Mesenchymal stem cell (in vitro differentiated cells and primary cell): Measurements from ENCODE around the gene CDC42BPG.

Experiments used
- DNase-seq: peaks from one replicate; pipeline ENCODE4 v3.0.0-alpha.2; 2013
- H2AFZ ChIP-seq: one replicate; pipeline ENCODE4 v1.6.1; 2013; ENCODE audit warnings: low read depth, mild to moderate bottlenecking, control low read depth, inconsistent platforms, low read length, moderate library complexity
- H2AK5ac ChIP-seq: 2 replicates; pipeline ENCODE4 v1.6.1; 2013; ENCODE audit warnings: low read length, moderate library complexity, mild to moderate bottlenecking, inconsistent platforms; ENCODE audit not compliant: severe bottlenecking
- H2BK120ac ChIP-seq: one replicate; pipeline ENCODE4 v1.6.1; 2013; ENCODE audit warnings: low read depth, mild to moderate bottlenecking, inconsistent platforms, low read length, moderate library complexity
- H2BK12ac ChIP-seq, 2 experiments: one replicate each; pipeline ENCODE4 v1.6.1; 2013; ENCODE audit warnings: inconsistent platforms in 2 of 2, low read length in 2 of 2, mild to moderate bottlenecking in 2 of 2, moderate library complexity in 2 of 2, control low read depth in 1 of 2
- H2BK15ac ChIP-seq: one replicate; pipeline ENCODE4 v1.6.1; 2013; ENCODE audit warnings: mild to moderate bottlenecking, low read depth, inconsistent platforms; ENCODE audit not compliant: poor library complexity, severe bottlenecking
- H2BK5ac ChIP-seq: 2 replicates; pipeline ENCODE4 v1.6.1; 2013; ENCODE audit warnings: low read depth, mild to moderate bottlenecking, low read length, control low read depth, inconsistent platforms; ENCODE audit not compliant: poor library complexity, severe bottlenecking
- H3K14ac ChIP-seq, 2 experiments: one replicate each; pipeline ENCODE4 v1.6.1; 2013; ENCODE audit warnings: inconsistent platforms in 2 of 2, low read length in 2 of 2, control low read depth in 1 of 2, mild to moderate bottlenecking in 1 of 2, moderate library complexity in 1 of 2
- H3K18ac ChIP-seq, 2 experiments: one replicate each; pipeline ENCODE4 v1.6.1; 2013; ENCODE audit warnings: inconsistent platforms in 2 of 2, low read length in 2 of 2, control low read depth in 1 of 2, low read depth in 1 of 2, mild to moderate bottlenecking in 1 of 2
- H3K23ac ChIP-seq, 2 experiments: one replicate each; pipeline ENCODE4 v1.6.1; 2013; ENCODE audit warnings: inconsistent platforms in 2 of 2, low read length in 2 of 2, mild to moderate bottlenecking in 2 of 2, moderate library complexity in 2 of 2, control low read depth in 1 of 2
- H3K27ac ChIP-seq: 2 replicates; pipeline ENCODE4 v1.5.1; 2013; ENCODE audit warnings: mild to moderate bottlenecking, moderate library complexity, low read length, control low read depth, inconsistent platforms; ENCODE audit not compliant: poor library complexity, severe bottlenecking
- H3K27me3 ChIP-seq, 2 experiments: 2 replicates each; pipeline versions ENCODE4 v1.6.1 to v1.7.0; 2013; ENCODE audit warnings: low read length in 2 of 2, mild to moderate bottlenecking in 2 of 2, moderate library complexity in 2 of 2, control low read depth in 1 of 2, inconsistent platforms in 1 of 2; ENCODE audit not compliant: control insufficient read depth in 1 of 2, insufficient read depth in 1 of 2
- H3K36me3 ChIP-seq, 2 experiments: 2 replicates each; pipeline versions ENCODE4 v1.6.1 to v1.7.0; 2013; ENCODE audit warnings: low read length in 2 of 2, control low read depth in 1 of 2, inconsistent platforms in 1 of 2, low read depth in 1 of 2, mild to moderate bottlenecking in 1 of 2; ENCODE audit not compliant: insufficient read depth in 2 of 2, control insufficient read depth in 1 of 2
- H3K4ac ChIP-seq, 2 experiments: one replicate each; pipeline ENCODE4 v1.6.1; 2013; ENCODE audit warnings: inconsistent platforms in 2 of 2, low read length in 2 of 2, mild to moderate bottlenecking in 2 of 2, moderate library complexity in 2 of 2, control low read depth in 1 of 2, low read depth in 1 of 2
- H3K4me1 ChIP-seq: 2 replicates; pipeline ENCODE4 v1.6.1; 2013; ENCODE audit warnings: low read depth, low read length, control low read depth; ENCODE audit not compliant: control insufficient read depth, insufficient read depth
- H3K4me2 ChIP-seq: 2 replicates; pipeline ENCODE4 v1.6.1; 2013; ENCODE audit warnings: low read length, mild to moderate bottlenecking, inconsistent platforms; ENCODE audit not compliant: poor library complexity, severe bottlenecking
- H3K4me3 ChIP-seq, 2 experiments: 2 replicates each; pipeline versions ENCODE4 v1.5.1 to v1.7.0; 2013; ENCODE audit warnings: low read length in 2 of 2, mild to moderate bottlenecking in 2 of 2, control low read depth in 1 of 2, low read depth in 1 of 2; ENCODE audit not compliant: insufficient read depth in 1 of 2
- H3K79me1 ChIP-seq: replicated peaks from 2 replicates; pipeline ENCODE4 v1.6.1; 2013; ENCODE audit warnings: mild to moderate bottlenecking, control low read depth, low read length, inconsistent platforms; ENCODE audit not compliant: poor library complexity, severe bottlenecking
- H3K9ac ChIP-seq: 2 replicates; pipeline ENCODE4 v1.7.0; 2013; ENCODE audit warnings: mild to moderate bottlenecking, low read length, moderate library complexity
- H3K9me3 ChIP-seq: 2 replicates; pipeline ENCODE4 v1.7.0; 2013; ENCODE audit warnings: mild to moderate bottlenecking, low read length; ENCODE audit not compliant: control insufficient read depth
- H4K8ac ChIP-seq: one replicate; pipeline ENCODE4 v1.6.1; 2013; ENCODE audit warnings: inconsistent platforms, mild to moderate bottlenecking, low read length, moderate library complexity
- H4K91ac ChIP-seq: one replicate; pipeline ENCODE4 v1.6.1; 2013; ENCODE audit warnings: mild to moderate bottlenecking, low read length, inconsistent platforms
- WGBS: methylation state at CpG from one replicate; pipeline ENCODE4 v1.1.7; 2013; ENCODE audit warnings: mixed read lengths; 5-methylcytosine and 5-hydroxymethylcytosine counted together

The CDC42BPG gene

DNA sequence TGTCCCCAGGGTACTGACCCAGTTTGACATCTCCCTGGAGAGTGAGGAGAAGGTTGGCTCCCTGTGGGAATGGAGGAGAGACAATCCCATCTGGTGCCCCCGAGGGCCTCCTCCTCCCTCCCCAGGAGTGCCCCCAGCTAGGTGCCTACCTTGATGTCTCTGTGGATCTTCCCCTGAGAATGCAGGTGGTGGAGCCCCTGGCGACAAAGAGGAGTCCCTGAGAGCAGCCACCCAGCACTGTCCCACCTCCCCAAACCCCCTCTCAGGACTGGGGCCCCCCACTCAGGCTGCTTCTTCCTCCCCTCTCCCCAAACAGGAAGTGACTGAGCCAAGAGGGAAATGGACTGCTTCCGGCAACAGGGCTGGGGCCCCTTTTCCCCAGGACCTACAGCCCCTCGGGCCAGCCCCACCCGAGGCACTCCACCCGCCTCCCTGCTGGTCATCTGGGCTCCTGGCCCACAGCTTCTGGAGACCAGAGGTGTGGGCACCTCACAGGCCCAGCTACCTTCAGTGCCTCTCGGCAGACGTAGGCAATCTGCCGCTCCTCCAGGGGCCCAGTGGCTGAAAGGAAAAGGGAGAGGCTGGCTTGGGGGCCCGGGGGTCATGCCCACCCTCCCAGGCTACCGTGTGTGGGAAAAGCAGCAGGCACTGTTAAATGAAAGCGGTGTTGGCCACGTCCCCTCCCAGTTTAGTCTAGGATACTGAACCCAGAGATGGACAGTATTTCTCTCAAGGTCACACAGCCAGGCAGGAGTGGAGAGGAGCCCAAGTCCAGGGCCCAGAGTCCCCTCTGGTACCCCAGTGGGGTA, 42.7 kb downstream of the CDC42BPG start:
- Histone ChIP-seq H2AK5ac (no peak overlapping the region), H2AFZ (no peak overlapping the region), H3K4ac (no peak overlapping the region), H3K18ac (peak overlapping the region; percentile 4 to 33), H3K36me3 (peaks cover 38 to 65% of the 10 kb centered on the region in 2 experiments), H4K91ac (peak overlapping the region; percentile 53), H3K27me3 (no peaks in the 10 kb centered on the region), H3K23ac (no peak overlapping the region), H3K4me3 (peak overlapping the region in 1 of 2 experiments; percentile 75), H3K4me1 (peaks cover 23% of the 10 kb centered on the region), H3K9ac (no peak overlapping the region), H3K9me3 (no peaks in the 10 kb centered on the region), H2BK15ac (peak overlapping the region; percentile 0), H2BK12ac (no peak overlapping the region), H2BK5ac (no peak overlapping the region), H3K27ac (no peak overlapping the region), H3K79me1 (peaks cover 20% of the 10 kb centered on the region), H3K4me2 (peak overlapping the region; percentile 82), H3K14ac (no peak overlapping the region), H4K8ac (peak overlapping the region; percentile 88), H2BK120ac (no peak overlapping the region)
- DNase-seq, result peak; percentile 8
- WGBS, result 66% methylated on average over 13 of the region's 13 CpGs

DNA sequence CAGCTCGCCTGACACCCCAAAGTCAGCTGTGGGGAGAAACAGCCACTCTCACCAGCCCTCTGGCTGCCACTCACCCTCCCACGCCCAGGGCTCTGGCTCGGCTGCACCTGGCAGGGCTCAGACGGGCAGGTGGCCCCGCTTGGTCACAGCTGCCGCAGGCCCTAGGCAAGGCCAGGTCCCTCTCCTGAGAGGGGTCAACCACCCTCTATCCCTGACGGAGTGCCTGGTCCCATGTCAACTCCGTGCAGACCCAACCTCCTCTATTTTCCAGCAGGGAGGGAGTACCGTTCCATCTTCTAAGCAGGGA, 43.3 kb downstream of the CDC42BPG start:
- H2BK5ac ChIP-seq, result no peak overlapping the region
- H2BK12ac ChIP-seq, result no peak overlapping the region
- H3K23ac ChIP-seq, result no peak overlapping the region
- no peak overlapping the region for H3K4me2 ChIP-seq
- H3K4me1 ChIP-seq, result peaks cover 23% of the 10 kb centered on the region
- DNase-seq, result no peak
- H3K27ac ChIP-seq, result no peak overlapping the region
- H3K27me3 ChIP-seq, result no peaks in the 10 kb centered on the region
- H3K9me3 ChIP-seq, result no peaks in the 10 kb centered on the region
- no peak overlapping the region for H3K14ac ChIP-seq
- H4K91ac ChIP-seq, result peak overlapping the region; percentile 53
- no peak overlapping the region for H4K8ac ChIP-seq
- no peak overlapping the region for H3K18ac ChIP-seq
- 96% methylated on average over 9 of the region's 9 CpGs for WGBS
- no peak overlapping the region for H2BK120ac ChIP-seq
- no peak overlapping the region for H3K4me3 ChIP-seq
- H3K36me3 ChIP-seq, result peaks cover 38 to 65% of the 10 kb centered on the region in 2 experiments
- H3K9ac ChIP-seq, result no peak overlapping the region
- no peak overlapping the region for H2AK5ac ChIP-seq
- peaks cover 16% of the 10 kb centered on the region for H3K79me1 ChIP-seq
- H3K4ac ChIP-seq, result no peak overlapping the region
- H2AFZ ChIP-seq, result no peak overlapping the region
- no peak overlapping the region for H2BK15ac ChIP-seq

- H2BK12ac ChIP-seq, result no peak overlapping the region
- H3K4me3 ChIP-seq, result no peak overlapping the region
- H4K8ac ChIP-seq, result no peak overlapping the region
- peaks cover 23% of the 10 kb centered on the region for H3K4me1 ChIP-seq
- H2BK5ac ChIP-seq, result no peak overlapping the region
- no peak overlapping the region for H3K27ac ChIP-seq
- no peak overlapping the region for H2BK120ac ChIP-seq
- H3K9ac ChIP-seq, result no peak overlapping the region
- no peak overlapping the region for H3K23ac ChIP-seq
- peaks cover 34 to 65% of the 10 kb centered on the region in 2 experiments for H3K36me3 ChIP-seq
- H4K91ac ChIP-seq, result peak overlapping the region; percentile 53
- no peak overlapping the region for H3K4me2 ChIP-seq
- no peak for DNase-seq
- no peak overlapping the region for H3K14ac ChIP-seq
- H3K4ac ChIP-seq, result no peak overlapping the region
- no peaks in the 10 kb centered on the region for H3K9me3 ChIP-seq
- no peak overlapping the region for H2AFZ ChIP-seq
- no peak overlapping the region for H3K18ac ChIP-seq
- 94% methylated on average over 26 of the region's 26 CpGs for WGBS
- no peak overlapping the region for H2BK15ac ChIP-seq
- H2AK5ac ChIP-seq, result no peak overlapping the region
- H3K79me1 ChIP-seq, result peaks cover 14% of the 10 kb centered on the region
- H3K27me3 ChIP-seq, result no peaks in the 10 kb centered on the region
Measured at GRCh38 chr11:64800303-64801157, 43.9 kb downstream of the CDC42BPG start.

- no peak overlapping the region for H2BK15ac ChIP-seq
- H3K79me1 ChIP-seq, result peaks cover 6% of the 10 kb centered on the region
- peak; percentile 24 for DNase-seq
- H3K23ac ChIP-seq, result no peak overlapping the region
- no peaks in the 10 kb centered on the region for H3K9me3 ChIP-seq
- H3K9ac ChIP-seq, result no peak overlapping the region
- no peak overlapping the region for H3K4me3 ChIP-seq
- H3K14ac ChIP-seq, result no peak overlapping the region
- no peak overlapping the region for H2BK5ac ChIP-seq
- 83% methylated on average over 13 of the region's 14 CpGs for WGBS
- no peak overlapping the region for H2BK120ac ChIP-seq
- peaks cover 23% of the 10 kb centered on the region for H3K4me1 ChIP-seq
- H3K27ac ChIP-seq, result no peak overlapping the region
- no peak overlapping the region for H2BK12ac ChIP-seq
- H3K4ac ChIP-seq, result no peak overlapping the region
- peaks cover 27 to 57% of the 10 kb centered on the region in 2 experiments for H3K36me3 ChIP-seq
- H4K91ac ChIP-seq, result no peak overlapping the region
- H3K27me3 ChIP-seq, result no peaks in the 10 kb centered on the region
- H2AFZ ChIP-seq, result no peak overlapping the region
- H3K18ac ChIP-seq, result no peak overlapping the region
- no peak overlapping the region for H3K4me2 ChIP-seq
- H4K8ac ChIP-seq, result no peak overlapping the region
- no peak overlapping the region for H2AK5ac ChIP-seq
Measured at GRCh38 chr11:64799623-64800302, 44.7 kb downstream of the CDC42BPG start.
